ENCODE measurements around the gene TAS2R16.
A peak's percentile ranks its signal among the peaks of the same experiment; 100 is the strongest.

The TAS2R16 gene

GRCh38 chr7:122995600-122995999 lies at the start of gene TAS2R16:
TSS of gene TAS2R16 (minus strand) at chr7:122995700. CDS start at chr7:122995634, 66 bp downstream.
- DNase-seq (ENCODE audit: low read depth, low spot score), result no peak

DNA sequence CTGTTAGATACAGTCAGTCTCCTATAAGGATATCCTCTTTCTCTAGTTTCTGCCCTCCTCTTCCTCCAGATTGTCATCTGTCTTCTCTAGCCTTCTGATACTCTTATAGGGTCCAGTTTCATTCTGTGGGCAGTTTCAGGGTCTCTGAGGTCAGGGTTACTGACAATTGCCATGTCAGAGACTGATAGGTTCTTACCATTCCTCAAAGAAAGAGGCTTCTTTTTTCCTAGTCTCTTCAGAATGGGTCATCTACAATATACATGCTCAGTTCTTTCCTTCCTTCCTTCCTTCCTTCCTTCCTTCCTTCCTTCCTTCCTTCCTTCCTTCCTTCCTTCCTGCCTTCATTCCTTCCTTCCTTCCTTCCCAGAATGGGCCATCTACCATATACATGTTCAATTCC lies 48.1 kb upstream of the TAS2R16 start:
- DNase-seq (ENCODE audit: low read depth, low spot score), result no peak

DNA sequence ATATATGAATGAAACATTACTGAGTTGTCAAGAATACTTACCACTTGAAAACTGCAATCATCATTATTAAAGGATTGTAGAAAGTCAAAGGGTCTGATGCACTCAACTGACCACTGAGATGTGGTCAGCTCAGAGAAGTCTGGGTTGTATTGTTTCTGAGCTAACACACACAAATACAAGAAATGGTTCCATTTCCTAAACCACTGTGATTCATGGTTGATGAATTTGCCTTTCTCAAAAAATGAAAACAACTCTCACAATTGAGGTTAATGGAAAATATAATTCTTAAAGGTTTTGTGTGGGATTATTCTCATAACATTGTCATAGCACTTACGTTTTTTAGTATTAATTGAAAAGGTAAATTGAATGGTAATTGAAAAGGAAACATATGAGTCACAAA lies 45.6 kb upstream of the TAS2R16 start:
- DNase-seq (ENCODE audit: low read depth, low spot score), result no peak

- no peak for DNase-seq (ENCODE audit: low read depth, low spot score)
Measured at GRCh38 chr7:123039269-123039668, 43.8 kb upstream of the TAS2R16 start.

DNA sequence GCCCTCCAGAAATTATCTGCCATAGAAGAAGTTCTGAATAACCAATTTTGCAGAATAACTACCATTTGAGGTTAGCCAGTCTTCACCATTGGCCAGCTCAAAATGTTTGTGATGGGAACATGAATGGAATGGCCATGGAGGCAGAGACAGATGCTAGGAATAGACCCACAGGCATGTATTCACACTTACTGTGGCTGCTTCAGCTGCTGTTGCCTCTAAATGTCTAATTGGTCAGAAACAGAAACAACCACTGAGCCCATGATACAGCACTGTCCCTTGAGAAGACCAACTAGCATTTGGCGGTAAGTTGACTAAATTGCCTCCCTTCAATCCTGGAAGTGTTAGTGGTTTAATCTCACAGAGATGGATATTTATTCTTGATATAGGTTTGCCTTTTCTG lies 38.6 kb upstream of the TAS2R16 start:
- no peak for DNase-seq (ENCODE audit: low read depth, low spot score)

GRCh38 chr7:123030631-123031030 lies 35.1 kb upstream of the TAS2R16 start:
- DNase-seq (ENCODE audit: low read depth, low spot score), result no peak

- no peak for DNase-seq (ENCODE audit: low read depth, low spot score)
Measured at GRCh38 chr7:123028339-123028738, 32.8 kb upstream of the TAS2R16 start.

DNA sequence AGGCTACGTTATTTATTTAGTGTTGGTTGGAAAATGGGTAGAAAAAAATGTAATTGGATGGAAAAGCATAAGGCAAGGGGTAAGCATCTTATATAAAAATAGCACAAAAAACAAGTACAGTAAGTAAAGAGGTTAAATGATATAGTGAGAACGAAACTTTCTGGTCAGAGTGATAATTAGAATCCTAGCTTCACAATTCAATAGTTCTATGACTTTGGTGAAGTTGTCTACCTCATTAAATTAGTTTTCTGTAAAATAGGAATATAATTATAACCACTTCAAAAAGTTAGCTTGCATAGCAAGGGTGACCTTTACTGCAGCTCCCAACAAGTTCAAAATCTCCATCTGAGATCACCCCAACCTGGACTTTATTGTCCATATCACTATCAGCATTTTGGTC lies 30.8 kb upstream of the TAS2R16 start:
- no peak for DNase-seq (ENCODE audit: low read depth, low spot score)

GRCh38 chr7:123024989-123025758 lies 29.7 kb upstream of the TAS2R16 start:
- DNase-seq (ENCODE audit: low read depth, low spot score), result no peak

DNA sequence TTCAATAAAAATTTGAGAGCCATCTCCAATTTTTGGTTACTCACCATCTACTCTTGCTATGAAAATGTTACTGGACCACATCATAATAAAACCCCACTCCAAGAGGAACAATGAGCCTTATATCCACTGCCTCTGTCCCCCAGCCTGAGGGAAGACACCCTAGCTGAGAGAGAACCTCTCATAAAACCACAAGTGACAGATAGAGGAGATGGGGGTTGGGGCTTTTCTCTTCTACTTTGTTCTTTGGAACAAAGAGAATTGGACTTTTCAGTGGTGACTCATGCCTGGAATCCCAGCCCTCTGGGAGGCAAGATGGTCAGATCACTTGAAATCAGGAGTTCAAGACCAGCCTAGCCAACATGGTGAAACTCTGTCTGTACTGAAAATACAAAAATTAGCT lies 27.6 kb upstream of the TAS2R16 start:
- no peak for DNase-seq (ENCODE audit: low read depth, low spot score)

GRCh38 chr7:123022576-123022975 lies 27.1 kb upstream of the TAS2R16 start:
- DNase-seq (ENCODE audit: low read depth, low spot score), result no peak

DNA sequence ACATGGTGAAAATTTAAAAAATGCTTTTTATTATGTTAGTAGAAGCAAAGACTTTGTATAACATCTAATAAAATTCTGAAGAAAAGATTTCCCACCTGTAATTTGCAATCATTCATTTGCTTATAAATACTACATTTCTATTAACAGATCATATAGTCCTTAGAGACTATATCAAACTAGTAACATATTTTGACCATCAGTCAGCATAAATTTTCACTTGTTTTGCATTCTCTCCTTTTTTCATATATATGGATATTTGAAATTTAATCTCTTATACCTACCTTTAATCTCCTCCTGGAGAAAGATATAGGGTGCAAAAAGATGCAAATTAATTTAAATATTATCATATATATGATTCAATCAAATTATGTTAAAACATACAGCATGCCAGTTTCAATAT lies 16.9 kb upstream of the TAS2R16 start:
- DNase-seq (ENCODE audit: low read depth, low spot score), result no peak

GRCh38 chr7:123011766-123012369 lies 16.4 kb upstream of the TAS2R16 start:
- DNase-seq (ENCODE audit: low read depth, low spot score), result no peak

GRCh38 chr7:123004931-123005330 lies 9.4 kb upstream of the TAS2R16 start:
- DNase-seq (ENCODE audit: low read depth, low spot score), result no peak

DNA sequence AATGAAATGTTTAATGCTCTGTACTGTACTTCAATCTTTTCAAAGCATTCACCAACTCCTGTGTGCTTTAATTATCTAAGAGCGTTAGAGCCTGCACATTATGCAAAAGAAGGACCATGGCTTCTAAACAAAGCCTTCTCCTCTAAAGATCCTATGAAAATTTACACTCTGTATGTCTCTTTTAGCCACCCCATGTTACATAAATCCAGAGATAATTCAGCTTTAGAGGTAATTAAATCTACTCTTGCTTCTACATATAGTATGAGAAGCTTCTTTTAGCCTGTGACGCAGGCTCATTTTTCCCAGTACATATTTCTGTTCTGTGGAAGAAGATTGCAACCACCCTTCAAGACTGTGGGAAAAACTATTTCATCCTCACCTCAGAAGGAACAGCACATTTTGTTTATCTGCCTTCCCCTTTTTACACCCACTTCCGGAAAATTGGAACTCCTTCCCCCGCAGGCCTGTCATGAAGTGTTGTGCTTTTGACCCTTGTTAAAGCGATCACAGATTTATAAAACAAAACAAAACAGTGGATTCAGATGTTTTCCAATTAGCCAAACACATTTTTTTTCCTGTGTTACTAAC lies 8.1 kb upstream of the TAS2R16 start:
- no peak for DNase-seq (ENCODE audit: low read depth, low spot score)

DNA sequence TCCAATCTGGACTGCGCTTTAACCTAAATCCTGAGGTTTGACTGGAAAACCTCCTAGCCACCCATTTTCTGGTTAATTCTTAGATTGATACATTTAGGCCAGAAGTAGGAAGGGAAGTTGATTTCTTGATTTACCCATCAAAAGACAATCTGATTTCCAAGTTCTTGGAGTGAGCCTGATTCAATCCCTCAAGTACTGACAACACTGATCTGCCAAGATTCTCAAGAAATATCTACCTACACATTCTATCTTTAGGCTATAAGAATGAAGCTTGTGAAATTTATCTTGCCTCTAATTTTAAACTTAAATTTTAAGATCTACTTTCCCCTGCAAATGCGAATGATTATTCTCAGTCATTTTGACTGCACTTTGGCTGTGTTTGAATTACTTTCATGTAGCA lies 5.9 kb downstream of the TAS2R16 start:
- no peak for DNase-seq (ENCODE audit: low read depth, low spot score)

DNA sequence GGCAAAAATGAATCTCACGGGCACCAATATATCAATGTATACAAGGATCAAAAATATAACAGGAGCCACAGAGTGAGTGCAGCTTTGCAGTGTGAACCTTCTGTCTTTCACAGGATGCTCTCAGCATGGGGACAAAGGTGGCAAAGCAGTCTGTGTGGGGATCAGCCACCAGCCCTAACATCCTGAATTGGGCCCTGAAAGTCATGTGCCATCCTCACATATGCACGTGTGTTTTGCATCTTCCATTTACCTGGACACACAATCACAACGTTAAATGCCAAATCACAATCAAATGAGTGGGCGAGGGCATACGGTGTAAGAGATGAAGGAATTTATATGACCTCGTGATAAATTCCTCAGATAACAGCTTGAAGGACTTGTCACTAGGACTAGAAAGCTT lies 6.5 kb downstream of the TAS2R16 start:
- DNase-seq (ENCODE audit: low read depth, low spot score), result no peak

DNA sequence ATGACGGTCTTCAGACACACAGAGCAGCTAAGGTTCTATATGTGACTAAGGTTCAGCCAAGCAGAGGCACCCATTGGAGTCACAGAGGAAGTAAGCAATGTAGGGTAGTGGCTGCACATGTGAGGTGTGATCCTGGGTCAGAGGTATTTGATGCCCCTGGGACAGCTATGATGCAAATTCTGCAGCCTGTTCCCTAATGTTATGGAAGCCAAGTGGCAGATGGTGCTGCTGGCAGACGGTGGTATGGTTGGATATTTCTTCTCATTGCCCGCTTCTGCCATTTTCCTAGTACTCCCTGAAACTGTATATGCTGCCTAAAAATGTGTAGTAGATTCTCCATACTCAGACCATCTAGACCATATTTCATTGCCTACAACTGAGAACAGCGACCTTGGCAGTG lies 7.2 kb downstream of the TAS2R16 start:
- no peak for DNase-seq (ENCODE audit: low read depth, low spot score)

GRCh38 chr7:122987463-122987862 lies 8.0 kb downstream of the TAS2R16 start:
- DNase-seq (ENCODE audit: low read depth, low spot score), result no peak

DNA sequence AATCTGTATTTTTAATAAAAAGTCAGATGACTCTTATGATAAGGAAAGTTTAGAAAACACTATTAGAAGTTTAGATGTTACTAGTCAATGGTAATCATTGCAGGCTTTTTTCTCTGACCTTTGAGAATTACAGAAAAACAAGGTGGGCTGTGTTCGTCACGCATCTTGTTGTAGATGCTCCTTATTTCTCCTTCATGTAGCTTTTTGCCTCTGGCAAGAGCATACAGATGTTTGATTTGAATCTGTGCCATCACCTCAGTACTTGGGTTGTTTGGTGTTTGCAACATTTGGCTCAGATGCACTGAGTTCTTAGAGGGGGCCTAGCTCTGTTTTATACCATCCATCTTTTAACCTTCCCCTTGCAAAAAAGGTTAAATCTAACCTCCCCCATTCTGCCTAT lies 11.5 kb downstream of the TAS2R16 start:
- no peak for DNase-seq (ENCODE audit: low read depth, low spot score)

- DNase-seq (ENCODE audit: low read depth, low spot score), result no peak
Measured at GRCh38 chr7:122983261-122983660, 12.2 kb downstream of the TAS2R16 start.

GRCh38 chr7:122975341-122975740 lies 20.2 kb downstream of the TAS2R16 start:
- no peak for DNase-seq (ENCODE audit: low read depth, low spot score)

DNA sequence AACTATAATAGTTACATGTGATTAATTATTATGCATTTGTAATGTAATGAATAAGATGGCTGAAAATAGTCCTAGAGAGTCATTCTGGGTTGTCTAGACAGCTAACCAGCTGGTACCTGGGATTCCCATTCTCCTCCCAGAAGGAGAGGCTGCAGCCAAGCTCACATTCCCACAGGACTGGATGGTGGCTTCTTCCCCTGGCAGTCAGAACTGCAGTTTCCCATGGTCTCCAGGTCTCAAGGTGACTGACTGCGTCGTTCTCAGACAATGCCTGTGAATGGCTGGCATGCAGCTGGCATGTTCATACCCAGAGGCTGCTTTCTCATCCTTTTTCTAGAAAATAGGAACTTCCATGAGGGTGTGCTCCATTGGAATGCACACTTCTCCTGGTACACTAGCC lies 21.3 kb downstream of the TAS2R16 start:
- DNase-seq (ENCODE audit: low read depth, low spot score), result peak; percentile 6
